ENCODE measurements around the gene WDR43. TPM values are rescaled to one million over a fixed set of nuclear protein-coding genes. Genes with fewer than 3 reads are reported as not detected.

Gene WDR43
- total RNA-seq, 1 donor from 2014 or later = 70.2 TPM

DNA sequence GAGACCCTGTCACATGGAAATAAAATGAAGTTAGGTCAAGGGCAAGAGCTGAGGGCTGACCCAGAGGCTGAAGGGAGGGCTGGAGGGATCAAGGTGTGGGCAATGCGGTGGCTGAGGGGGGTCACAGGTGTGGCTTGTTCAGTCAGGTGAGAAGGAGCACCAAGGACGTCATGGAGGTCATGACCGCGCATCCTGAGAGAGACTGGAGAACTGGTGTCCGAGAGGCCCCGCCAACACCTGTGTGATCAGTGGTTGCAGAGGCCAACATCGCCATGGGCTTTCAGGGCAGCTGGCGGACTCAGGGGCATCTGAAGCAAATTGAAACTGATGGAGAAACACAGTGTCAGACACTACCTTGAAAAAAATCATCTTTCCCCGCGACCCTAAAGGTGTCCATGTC, 99.6 kb downstream of the WDR43 start:
- no peak for DNase-seq

DNA sequence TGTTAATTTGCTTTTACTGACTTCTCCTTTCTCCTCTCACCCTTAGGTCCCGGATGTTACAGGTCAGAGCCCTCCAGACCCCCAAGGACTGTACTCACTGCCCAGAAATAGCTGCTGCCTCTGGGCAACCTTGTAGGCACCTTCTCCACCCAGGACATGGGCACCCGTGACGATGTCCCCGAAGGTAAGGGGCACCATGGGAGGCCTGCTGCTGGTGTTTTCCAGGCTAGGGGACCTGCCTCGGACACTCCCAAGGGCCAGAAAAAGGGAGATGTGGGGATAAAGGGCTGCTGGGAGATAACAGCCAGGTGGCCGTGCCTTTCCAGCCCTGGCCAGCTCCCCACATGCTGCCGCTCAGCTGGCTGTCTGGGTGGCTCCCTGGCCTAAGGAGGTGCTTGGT, 100.2 kb downstream of the WDR43 start:
- DNase-seq = no peak

DNA sequence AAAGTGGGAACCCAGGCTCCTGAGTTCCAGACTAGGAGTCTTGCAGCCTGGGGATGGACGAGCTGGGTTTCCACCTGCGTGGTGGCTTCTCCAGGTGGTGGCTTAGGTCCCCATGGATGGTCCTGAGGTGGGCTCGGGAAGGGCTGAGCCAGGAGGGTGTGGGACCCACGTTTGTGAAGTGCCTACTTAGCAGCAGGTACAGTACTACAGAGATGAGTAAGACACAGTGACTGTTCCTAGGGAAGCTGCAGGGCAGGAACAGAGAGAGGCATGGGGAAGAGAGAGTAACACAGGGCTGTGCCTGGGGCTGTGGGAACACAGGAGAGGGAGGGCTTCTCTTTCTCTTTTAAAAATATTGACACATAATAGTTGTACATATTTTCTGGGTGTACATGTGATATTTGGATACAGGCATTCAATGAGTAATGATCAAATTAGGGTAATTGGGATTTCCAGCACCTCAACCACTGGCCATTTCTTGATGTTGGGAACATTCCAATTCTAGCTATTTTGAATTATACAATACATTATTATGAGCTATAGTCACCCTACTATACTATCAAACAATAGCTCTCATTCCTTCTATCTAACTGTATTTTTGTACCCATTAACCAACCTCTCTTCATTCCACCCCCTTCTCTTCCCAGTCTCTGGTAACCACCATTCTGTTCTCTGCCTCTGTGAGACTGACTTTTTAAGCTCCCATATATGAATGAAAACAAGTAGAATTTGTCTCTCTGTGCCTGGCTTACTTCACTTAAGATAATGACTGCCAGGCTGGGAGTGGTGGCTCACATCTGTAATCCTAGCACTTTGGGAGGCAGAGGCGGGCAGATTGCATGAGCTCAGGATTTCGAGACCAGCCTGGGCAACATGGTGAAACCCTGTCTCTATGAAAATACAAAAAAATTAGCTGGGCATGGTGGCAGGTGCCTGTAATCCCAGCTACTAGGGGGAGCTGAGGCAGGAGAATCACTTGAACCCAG, 101.6 kb downstream of the WDR43 start:
- no peak for DNase-seq

DNA sequence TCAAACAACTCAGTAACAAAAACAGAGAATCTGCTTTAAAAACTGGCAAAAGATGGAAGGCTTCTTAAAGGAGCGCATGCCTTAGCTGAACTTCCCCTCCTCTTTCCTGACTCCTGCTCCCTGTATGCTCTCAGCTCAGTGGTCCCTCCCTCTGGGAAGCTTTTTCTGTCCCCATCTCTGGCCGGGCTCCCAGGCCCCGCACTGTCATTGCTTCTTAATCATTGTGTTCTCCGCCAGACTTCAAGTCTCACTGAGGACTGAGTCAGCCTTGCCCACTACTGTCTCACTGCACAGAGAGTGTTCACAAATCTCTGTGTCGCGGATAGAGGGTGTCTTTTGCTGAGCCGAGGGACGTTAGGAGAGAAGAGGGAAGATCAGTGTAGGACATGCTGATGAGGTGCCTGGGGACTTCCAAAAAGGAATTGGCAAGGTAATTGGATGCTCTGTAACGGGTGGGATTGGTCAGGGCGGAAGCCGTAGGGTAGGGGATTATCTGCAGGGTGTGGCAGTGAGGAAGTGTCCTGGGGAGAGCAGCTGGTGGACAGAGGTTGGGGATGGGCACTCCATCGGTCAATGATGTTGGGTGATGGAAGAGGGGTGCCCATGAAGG, 102.9 kb downstream of the WDR43 start:
- no peak for DNase-seq

Small RNA genes within 50 kb of the gene (small RNA-seq; reads per million reads assigned to genes)
- gene RF00019 (ENCODE audit: low replicate concordance) (not detected), gene SNORD53 (ENCODE audit: low replicate concordance) (17.5 reads per million, percentile 94 among the genes with 10 or more reads in this experiment), gene SNORD53B (ENCODE audit: low replicate concordance) (2,104 reads per million, percentile 99 among the genes with 10 or more reads in this experiment), gene SNORD92 (ENCODE audit: low replicate concordance) (481 reads per million, percentile 98 among the genes with 10 or more reads in this experiment)

Other genes starting within 250 kb of the WDR43 start
- 352 TPM for gene PPP1CB, start 142.8 kb upstream of the WDR43 start, total RNA-seq
- 4.2 TPM for gene SPDYA, start 83.8 kb upstream of the WDR43 start, total RNA-seq
- gene TRMT61B, start 24.4 kb upstream of the WDR43 start, total RNA-seq = 11.6 TPM
- gene TOGARAM2, start 86.6 kb downstream of the WDR43 start, total RNA-seq = 0.82 TPM
- gene PCARE, start 179.9 kb downstream of the WDR43 start, total RNA-seq = 3.3 TPM
- gene CLIP4, start 220.7 kb downstream of the WDR43 start, total RNA-seq = 74.8 TPM